HG02981 (cell line): Measurements from ENCODE around the gene PLPP1.

Experiments
- ATAC-seq: cut with Tn5 transposase; IDR thresholded peaks from one replicate; pipeline ENCODE4 v1.9.1; 2021; ENCODE audit warnings: mild to moderate bottlenecking, moderate library complexity; ENCODE audit not compliant: unreplicated experiment

The PLPP1 gene

GRCh38 chr5:55534436-55535198 is at the start of gene PLPP1:
Gene PLPP1, minus strand, starts transcription at chr5:55534964. Its CDS starts 335 bp downstream, at chr5:55534629.
- ATAC-seq: peak; percentile 71

DNA sequence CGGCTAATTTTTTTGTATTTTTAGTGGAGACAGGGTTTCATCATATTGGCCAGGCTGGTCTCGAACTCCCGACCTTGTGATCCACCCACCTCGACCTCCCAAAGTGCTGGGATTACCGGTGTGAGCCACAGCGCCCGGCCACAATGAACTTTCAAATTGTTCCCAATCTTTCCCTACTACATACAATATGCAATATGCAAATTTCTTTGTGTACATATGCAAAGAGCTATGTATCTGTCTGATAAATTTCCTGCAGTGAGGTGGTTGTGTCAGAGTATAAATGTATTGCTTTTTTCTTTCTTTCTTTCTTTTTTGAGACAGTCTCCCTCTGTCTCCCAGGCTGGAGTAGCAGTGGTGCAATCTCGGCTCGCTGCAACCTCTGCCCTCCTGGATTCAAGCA is 48.8 kb upstream of the PLPP1 start:
- no peak for ATAC-seq

DNA sequence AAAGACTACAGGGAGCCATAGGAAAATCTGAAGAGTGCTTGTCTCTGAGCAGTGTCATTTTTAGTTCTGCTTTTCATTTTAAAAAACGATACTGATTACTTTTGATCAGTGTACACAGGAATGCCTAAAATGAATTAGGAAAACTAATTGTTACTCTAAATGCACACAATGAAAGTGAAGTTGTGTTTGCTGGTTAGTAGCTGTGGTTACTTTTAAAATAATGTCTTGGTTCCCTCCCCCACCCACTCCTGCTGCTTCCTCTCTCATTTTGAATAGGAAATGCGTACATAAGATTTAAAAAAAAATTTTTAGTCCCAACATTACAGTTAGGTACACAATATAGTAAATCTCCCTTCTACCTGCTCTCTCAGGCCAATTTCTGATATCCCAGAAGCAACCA is 47.5 kb upstream of the PLPP1 start:
- ATAC-seq: no peak

- no peak for ATAC-seq
Measured at GRCh38 chr5:55580042-55580441, 45.3 kb upstream of the PLPP1 start.

GRCh38 chr5:55578771-55579170 is 44.0 kb upstream of the PLPP1 start:
- ATAC-seq: no peak

DNA sequence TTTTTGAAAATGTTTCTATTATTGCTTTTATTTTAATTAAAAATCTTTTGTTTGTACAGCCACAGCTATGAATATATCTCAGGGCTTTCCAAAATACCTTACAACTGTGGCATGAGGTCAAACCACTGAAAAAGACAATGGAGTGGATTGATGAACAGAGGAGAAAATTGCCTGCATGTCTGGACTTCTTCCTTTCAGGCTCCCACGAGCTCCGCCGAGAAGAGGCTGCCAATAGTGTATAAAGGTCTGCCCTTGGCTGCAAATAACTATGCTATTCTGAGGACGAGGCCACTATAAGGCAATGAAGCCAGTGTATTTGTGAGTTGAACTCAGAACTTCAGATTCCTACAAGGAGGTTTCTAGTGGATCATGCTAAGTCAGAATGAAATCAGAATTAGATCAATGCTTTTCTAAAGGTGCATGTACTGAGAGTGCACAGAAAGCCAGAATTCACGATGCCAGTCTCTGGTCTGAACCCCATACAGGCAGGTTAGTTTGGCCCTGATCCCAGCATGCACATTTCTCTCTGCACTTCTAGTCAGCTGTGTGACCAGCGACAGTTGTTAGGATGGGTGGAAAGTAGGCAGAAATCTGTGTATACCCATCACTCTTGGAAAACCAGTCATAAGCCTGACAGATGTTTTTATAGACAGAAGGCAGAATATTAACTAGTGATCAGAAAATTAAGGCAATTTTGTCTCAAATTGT is 42.7 kb upstream of the PLPP1 start:
- no peak for ATAC-seq

DNA sequence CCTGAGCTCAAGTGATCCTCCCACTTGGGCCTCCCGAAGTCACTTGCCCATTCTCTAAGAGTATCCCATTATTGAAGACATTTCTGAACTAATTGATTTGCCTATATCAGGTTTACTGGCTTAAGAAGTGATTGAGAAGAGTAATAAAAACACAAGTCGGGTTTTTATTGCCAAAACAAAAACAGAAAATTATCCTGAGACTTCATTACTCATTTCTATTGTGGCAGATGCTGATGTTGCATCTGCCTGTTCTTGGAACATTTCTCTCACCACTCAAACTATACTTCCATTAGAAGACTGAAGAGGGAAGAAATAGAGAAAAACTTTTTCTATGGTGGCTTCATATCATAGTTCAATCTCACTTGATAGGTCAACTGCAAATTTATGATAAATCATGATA is 41.9 kb upstream of the PLPP1 start:
- no peak for ATAC-seq

DNA sequence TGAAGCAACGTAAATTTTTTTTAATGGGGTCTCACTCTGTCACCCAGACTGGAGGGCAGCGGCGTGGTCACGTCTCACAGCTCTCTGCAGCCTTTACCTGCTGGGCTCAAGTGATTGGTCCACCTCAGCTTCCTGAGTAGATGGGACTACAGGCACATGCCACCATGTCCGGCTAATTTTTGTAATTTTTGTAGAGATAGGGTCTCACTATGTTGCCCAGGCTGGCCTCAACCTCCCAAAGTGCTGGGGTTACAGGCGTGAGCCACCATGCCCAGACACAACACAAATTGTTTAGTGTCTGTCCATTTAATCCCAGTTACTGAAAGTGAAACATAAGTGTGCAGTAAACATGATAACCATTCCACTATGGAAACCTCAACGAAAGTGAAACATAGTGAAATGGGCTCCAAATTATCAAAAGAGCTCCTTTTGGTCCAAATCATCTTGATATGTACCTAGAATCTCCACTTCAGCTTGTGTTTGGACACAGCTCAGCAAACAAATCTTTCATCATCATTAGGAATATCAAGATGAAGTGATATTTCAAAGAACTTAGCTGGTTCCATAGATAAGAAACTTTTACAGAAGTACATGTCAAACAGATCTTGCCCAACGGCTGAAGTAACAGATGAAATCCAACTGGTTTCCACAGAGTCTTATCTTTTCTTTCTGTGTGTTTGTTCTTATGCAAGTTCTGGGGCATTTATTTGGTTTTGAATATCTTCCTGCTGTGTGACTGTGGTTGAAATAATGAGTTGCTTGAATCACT is 41.2 kb upstream of the PLPP1 start:
- no peak for ATAC-seq

- ATAC-seq: no peak
Measured at GRCh38 chr5:55572600-55572999, 37.8 kb upstream of the PLPP1 start.

- ATAC-seq: no peak
Measured at GRCh38 chr5:55572020-55572419, 37.3 kb upstream of the PLPP1 start.

DNA sequence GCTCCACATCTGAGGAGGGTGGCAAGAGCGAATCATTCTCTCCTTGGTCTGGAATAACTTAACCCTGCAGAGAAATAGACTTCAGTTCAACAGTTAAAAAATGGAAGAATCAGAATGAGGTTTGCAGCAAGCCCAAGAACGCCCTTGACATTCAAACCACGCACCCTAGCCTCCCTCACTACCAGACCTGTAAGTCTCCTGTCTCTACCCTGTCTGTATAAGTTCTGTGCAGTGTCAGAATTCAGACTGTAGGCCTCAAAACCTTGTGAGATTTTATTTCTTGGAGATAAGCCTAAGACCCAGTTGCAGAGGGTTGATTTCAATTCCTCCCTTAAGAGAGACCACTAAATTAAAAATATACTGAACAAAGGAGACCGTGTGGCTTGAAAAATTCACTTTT is 35.8 kb upstream of the PLPP1 start:
- ATAC-seq: no peak

DNA sequence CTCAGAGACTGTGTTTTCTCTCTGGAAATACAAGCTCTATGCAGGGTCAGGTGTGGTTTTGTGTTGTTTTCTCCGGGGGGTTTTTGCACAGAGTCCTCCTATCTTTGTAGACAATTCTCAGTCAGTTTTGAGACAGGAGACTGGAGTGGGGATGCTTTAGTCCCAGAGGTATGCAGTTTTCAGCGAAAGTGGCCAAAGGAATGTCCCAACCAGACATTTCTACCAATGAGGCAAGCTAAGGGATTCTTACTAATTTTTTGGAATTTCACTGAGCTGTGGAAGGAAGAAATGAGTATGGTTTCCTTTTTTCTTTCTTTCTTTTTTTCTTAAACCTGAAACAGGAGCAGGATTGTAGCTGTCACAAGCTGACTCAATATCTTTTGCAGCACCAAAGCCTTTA is 35.3 kb upstream of the PLPP1 start:
- ATAC-seq: no peak

DNA sequence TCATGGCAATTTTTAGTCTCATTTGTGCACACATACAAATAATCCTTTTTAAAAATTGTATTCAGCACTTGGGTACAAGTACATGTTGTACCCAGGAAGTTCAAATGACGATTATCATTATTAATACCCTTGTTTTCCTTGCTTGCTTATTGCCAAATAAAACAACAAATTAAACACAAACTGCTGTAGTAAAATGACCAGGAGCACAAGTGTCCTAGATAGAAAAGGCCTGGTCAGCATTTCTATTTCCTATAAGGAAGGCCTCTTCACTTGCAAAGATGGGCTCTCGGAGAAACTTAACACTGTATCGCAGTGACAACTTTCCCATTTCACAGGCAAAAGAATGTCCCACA is 34.7 kb upstream of the PLPP1 start:
- no peak for ATAC-seq

DNA sequence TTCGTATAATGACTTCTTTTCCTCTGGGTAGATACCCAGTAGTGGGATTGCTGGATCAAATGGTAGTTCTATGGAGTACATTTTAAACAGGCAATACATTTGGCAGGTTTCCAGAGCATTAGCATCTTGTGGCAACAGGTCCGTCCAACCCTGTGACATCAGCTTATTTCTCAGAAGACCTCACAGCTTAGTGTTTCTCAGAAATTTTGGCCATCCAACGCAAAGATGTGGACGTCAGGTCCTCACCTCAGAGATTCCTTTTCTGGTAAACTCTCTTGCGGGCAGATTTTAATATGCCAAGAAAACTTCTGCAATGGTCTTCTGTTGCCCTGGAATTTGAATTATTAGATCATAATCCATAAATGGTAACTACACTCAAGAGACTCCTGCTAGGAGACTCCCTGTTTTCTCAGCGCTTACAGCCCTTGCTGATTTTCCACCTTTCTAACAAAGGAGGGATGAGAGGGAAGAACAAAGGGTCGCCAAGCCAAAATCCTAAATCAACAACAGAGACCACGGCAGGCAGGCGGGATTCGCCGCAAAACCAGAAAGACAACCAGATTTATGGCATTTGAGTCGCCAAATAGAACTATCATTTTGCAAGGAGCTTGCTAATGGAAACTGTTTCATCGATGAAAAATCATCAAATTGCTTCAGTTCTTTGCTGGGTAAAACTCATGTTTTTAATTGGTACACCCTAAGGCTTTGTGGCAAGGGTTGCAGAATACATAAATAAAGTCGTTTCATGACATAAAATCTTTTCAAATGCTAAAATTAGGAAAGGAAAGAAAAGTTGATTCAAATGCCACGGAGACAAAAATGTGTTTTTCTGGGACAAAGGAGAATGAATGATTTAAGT is 34.1 kb upstream of the PLPP1 start:
- no peak for ATAC-seq

- ATAC-seq: no peak
Measured at GRCh38 chr5:55564721-55565120, 30.0 kb upstream of the PLPP1 start.

DNA sequence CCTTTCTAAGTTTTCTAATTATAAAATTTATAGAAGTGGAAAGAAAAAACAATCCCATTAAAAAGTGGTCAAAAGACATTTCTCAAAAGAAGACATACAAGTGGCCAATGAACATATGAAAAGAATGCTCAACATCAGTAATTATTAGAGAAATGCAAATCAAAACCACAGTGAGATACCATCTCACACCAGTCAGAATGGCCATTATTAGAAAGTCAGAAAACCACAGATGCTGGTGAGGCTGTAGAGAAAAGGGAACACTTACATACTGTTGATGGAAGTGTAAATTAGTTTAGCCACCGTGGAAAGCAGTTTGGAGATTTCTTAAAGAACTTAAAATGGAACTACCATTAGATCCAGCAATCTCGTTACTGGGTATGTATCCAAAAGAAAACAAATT is 23.7 kb upstream of the PLPP1 start:
- ATAC-seq: no peak

- no peak for ATAC-seq
Measured at GRCh38 chr5:55557123-55557522, 22.4 kb upstream of the PLPP1 start.

GRCh38 chr5:55554585-55555202 is 19.9 kb upstream of the PLPP1 start:
- ATAC-seq: no peak

DNA sequence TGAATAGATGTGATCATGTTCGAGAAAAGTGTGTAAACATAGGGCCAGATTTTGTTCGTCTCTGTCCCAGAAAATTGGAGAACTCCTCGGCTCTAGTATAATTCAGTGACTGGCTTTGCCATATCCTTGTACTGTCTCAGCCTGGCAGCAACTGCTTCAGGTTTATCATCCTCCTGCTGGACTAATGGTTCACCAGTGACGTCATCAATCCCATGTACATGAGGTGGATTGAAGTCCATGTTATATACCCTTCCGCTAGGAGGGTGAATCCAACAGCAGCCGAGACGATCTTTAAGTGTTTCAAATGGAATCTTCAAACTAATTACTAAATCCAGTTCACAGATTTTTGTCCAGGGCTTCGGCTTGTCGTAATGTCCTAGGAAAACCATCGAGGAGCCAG is 17.1 kb upstream of the PLPP1 start:
- ATAC-seq: no peak

DNA sequence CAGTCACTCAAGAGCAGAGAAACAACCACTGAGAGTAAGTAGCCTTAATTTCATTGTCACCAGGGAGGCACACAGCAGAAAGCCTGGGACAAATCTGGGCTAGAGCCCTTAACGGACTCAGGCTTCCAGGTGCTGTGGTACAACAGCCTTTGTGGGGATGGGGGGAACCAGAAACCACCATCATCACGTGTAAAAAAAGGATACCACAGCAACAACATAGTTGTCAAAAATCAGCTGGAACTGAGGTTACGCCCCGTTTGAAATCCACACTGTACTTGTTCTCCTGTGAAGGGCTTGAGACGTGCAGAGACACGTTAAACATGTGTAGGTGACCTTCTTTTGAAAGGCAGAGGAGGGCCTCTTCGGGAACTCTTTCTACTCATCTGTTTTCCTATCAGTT is 16.6 kb upstream of the PLPP1 start:
- ATAC-seq: no peak

DNA sequence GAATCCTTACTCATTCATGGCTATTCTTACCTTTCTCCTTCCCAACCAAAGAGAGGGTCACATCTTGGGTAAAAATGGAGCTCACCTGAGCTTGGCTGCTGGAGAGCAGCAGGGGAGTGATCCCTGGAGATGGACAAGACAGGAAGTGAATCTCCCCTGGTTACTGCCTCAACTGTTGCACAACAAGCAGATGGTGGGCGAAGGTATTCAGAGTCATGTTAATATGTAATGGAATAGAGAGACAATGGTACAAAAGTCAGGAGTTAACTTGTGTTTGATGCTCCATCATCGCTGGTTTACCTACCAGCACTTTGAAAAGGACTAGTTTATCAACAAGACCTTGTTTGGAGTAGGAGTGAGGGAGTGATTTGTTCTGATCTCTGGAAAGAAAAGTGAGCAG is 13.0 kb upstream of the PLPP1 start:
- no peak for ATAC-seq
